OCI-LY7 (cell line): Measurements from ENCODE around the gene HDGFL3. TPM values are rescaled to one million over a fixed set of nuclear protein-coding genes. Genes with fewer than 3 reads are reported as not detected.
A peak's percentile ranks its signal among the peaks of the same experiment; 100 is the strongest.

ENCODE experiments used
- BruUV-seq: library from RNA; stranded (reverse); fragments of 400-500 nt; replicated peaks from 2 replicates; lab custom pipeline; 2021; lab: Mats Ljungman, UMichigan
- CTCF ChIA-PET: fragments of 300-600 bp; sonication (Branson Sonifier 250); formaldehyde crosslinking; loops from one replicate; lab custom pipeline; 2022; ENCODE audit warnings: antibody characterized with exemption; ENCODE audit not compliant: unreplicated experiment; lab: Charles Lee
- POLR2A ChIA-PET: fragments of 300-600 bp; sonication (Branson Sonifier 250); formaldehyde crosslinking; loops from one replicate; lab custom pipeline; 2022; ENCODE audit warnings: antibody characterized with exemption; lab: Charles Lee
- DNase-seq: peaks from one replicate; pipeline ENCODE4 v3.0.0-alpha.2; 2015; ENCODE audit warnings: low spot score
- H2AFZ ChIP-seq: fragments of 200-600 bp; sonication (generic), shearing (Covaris generic); 2 replicates; pipeline ENCODE4 v1.6.1; 2014; ENCODE audit warnings: mild to moderate bottlenecking, antibody characterized with exemption, low read length, moderate library complexity
- H3K27ac ChIP-seq: fragments of 200-600 bp; sonication (generic); 2 replicates; pipeline ENCODE4 v1.5.1; 2014; ENCODE audit warnings: mixed run types, low read depth, mild to moderate bottlenecking, moderate library complexity, low read length, inconsistent platforms; ENCODE audit not compliant: poor library complexity, severe bottlenecking
- H3K36me3 ChIP-seq: fragments of 200-600 bp; sonication (generic); 2 replicates; pipeline ENCODE4 v1.6.1; 2014; ENCODE audit warnings: mild to moderate bottlenecking, antibody characterized with exemption, low read length, moderate library complexity, mixed read lengths; ENCODE audit not compliant: insufficient read depth
- H3K4me1 ChIP-seq: fragments of 200-600 bp; sonication (generic); 2 replicates; pipeline ENCODE4 v1.5.1; 2014; ENCODE audit warnings: mild to moderate bottlenecking, low read length; ENCODE audit not compliant: insufficient read depth, poor library complexity, severe bottlenecking
- H3K4me2 ChIP-seq: fragments of 200-600 bp; sonication (generic); 2 replicates; pipeline ENCODE4 v1.6.1; 2014; ENCODE audit warnings: mild to moderate bottlenecking, low read length
- H3K4me3 ChIP-seq: fragments of 200-600 bp; sonication (generic); 2 replicates; pipeline ENCODE4 v1.5.1; 2014; ENCODE audit warnings: mild to moderate bottlenecking, low read depth, low read length; ENCODE audit not compliant: poor library complexity, severe bottlenecking
- H3K79me2 ChIP-seq: fragments of 200-600 bp; sonication (generic); 2 replicates; pipeline ENCODE4 v1.6.1; 2016; ENCODE audit warnings: low read depth, mild to moderate bottlenecking, low read length, moderate library complexity, mixed read lengths; ENCODE audit not compliant: insufficient read depth
- H3K9me2 ChIP-seq: fragments of 200-600 bp; sonication (generic); 2 replicates; pipeline ENCODE4 v1.6.1; 2016; ENCODE audit warnings: mild to moderate bottlenecking, low read length, mixed read lengths; ENCODE audit not compliant: insufficient read depth
- H3K9me3 ChIP-seq: fragments of 200-600 bp; sonication (generic); 2 replicates; pipeline ENCODE4 v1.6.1; 2014; ENCODE audit warnings: mild to moderate bottlenecking, mixed run types, low read length, mixed read lengths
- H4K20me1 ChIP-seq: fragments of 200-600 bp; sonication (generic); 2 replicates; pipeline ENCODE4 v1.6.1; 2014; ENCODE audit warnings: mild to moderate bottlenecking, antibody characterized with exemption, low read length, moderate library complexity, mixed read lengths; ENCODE audit not compliant: insufficient read depth
- EZH2phosphoT487 ChIP-seq: fragments of 200-600 bp; sonication (generic); IDR thresholded peaks from 2 replicates; pipeline ENCODE4 v1.6.1; 2018; ENCODE audit warnings: low read depth, borderline replicate concordance, mild to moderate bottlenecking, mixed run types, antibody characterized with exemption, low read length, moderate library complexity, mixed read lengths
- intact Hi-C: fragments of 100-400 bp; cut with micrococcal nuclease; formaldehyde crosslinking; loops from one replicate; pipeline ENCODE4 v1.10.0; 2022; ENCODE audit not compliant: unreplicated experiment
- total RNA-seq, 2 experiments: library from RNA; depleted of rRNA in 1 of 2; stranded (reverse); fragments of >200 nt in 1 of 2; shearing (Covaris generic) in 1 of 2; gene quantifications; 2 replicates each; pipeline ENCODE4 v1.2.3, GENCODE V29; 2014 to 2022
- TF ChIP-seq, protein P1 (sequence below): fragments of 200-600 bp; sonication (generic); conservative IDR thresholded peaks from 2 replicates; pipeline ENCODE4 v1.5.1; 2014; ENCODE audit warnings: mild to moderate bottlenecking, antibody characterized with exemption, low read length, moderate library complexity, mixed read lengths

HDGFL3 gene
- total RNA-seq, 2 experiments from 2014 or later, result 29.3 to 74.4 TPM

DNA sequence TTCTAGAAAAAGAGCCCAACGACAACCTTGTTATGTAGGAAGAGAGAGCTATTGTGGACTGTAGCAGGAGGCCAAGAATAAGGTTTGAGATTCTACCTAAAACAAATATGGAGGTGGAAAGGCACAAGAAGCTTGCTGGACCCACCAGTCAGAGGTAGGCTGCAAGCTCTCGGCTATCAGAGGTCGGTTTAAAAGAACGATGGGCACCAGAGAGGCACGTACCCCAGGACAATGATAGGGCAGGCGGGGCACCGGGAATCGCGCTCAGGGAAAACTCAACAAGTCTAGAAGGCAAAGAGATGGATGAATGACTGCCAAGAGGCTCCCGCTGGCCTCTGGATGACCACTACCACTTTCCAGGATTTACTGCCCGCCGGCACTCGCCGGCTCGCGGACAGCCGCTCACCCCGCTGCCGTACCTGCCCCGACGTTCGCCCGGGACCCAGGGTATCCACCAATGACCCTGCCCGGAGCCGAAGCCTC is 1.1 kb downstream of the HDGFL3 start:
- Histone ChIP-seq H3K9me3 (no peaks in the 10 kb centered on the region), H3K4me2 (peak overlapping the region; percentile 63), H3K9me2 (no peaks in the 10 kb centered on the region), H3K4me1 (peaks cover 32% of the 10 kb centered on the region), H3K27ac (no peak overlapping the region), H3K79me2 (peaks cover 51% of the 10 kb centered on the region), H3K36me3 (no peaks in the 10 kb centered on the region), H3K4me3 (peak overlapping the region; percentile 89), H2AFZ (peak overlapping the region; percentile 85), H4K20me1 (0 out of 2 replicates have a peak, but pooled peaks cover 6% of the 10 kb centered on the region)
- BruUV-seq, result no TSS peak
- intact Hi-C loops, result loop anchor here (1.0 to 10.0 kb wide), 7 partner anchors 98 to 1159 kb away; partner anchors contain the start of genes BTBD1 and MEX3B
- CTCF ChIA-PET, result no interaction called here
- peak; percentile 13 for DNase-seq
- TF ChIP-seq, protein P1, sequence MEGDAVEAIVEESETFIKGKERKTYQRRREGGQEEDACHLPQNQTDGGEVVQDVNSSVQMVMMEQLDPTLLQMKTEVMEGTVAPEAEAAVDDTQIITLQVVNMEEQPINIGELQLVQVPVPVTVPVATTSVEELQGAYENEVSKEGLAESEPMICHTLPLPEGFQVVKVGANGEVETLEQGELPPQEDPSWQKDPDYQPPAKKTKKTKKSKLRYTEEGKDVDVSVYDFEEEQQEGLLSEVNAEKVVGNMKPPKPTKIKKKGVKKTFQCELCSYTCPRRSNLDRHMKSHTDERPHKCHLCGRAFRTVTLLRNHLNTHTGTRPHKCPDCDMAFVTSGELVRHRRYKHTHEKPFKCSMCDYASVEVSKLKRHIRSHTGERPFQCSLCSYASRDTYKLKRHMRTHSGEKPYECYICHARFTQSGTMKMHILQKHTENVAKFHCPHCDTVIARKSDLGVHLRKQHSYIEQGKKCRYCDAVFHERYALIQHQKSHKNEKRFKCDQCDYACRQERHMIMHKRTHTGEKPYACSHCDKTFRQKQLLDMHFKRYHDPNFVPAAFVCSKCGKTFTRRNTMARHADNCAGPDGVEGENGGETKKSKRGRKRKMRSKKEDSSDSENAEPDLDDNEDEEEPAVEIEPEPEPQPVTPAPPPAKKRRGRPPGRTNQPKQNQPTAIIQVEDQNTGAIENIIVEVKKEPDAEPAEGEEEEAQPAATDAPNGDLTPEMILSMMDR, result no peak
- TF ChIP-seq EZH2phosphoT487, result no peak
- POLR2A ChIA-PET, result interaction anchor here (0.6 to 1.1 kb wide), 3 partner anchors 51 to 194 kb away, joined by 3 to 6 read pairs (median 3); partner anchors contain the start of gene C15orf40

DNA sequence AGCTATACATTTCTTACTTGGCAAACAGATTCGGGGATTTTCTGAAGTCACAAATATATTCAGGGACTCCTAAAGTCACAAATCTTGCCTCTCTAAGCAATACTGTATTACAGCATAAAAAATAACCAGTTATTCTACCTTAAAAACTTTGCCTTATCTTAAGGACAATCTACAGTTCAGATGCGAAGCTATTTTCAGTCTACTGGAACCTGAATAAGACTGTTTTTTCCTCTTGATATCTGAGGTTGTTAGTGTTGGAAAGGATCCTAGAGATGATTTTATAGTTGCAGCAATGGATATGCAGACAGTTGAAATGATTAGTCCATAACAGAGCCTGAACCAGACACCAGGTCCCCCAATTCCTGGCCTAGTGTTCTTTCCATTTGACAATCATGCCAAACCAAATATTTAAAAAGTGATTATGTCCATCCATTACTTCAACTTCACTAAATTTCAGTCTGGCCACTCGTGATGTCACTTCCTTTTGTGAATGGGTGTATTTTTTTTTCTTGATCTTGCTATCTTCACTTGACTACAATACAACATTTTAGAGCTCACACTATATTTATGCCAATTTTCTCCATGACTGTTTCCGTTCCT is 1.8 kb downstream of the HDGFL3 start:
- Histone ChIP-seq H3K36me3 (no peaks in the 10 kb centered on the region), H3K9me2 (no peaks in the 10 kb centered on the region), H3K4me3 (peak overlapping the region; percentile 89), H3K9me3 (no peaks in the 10 kb centered on the region), H3K79me2 (peaks cover 58% of the 10 kb centered on the region), H3K27ac (no peak overlapping the region), H4K20me1 (0 out of 2 replicates have a peak, but pooled peaks cover 6% of the 10 kb centered on the region), H3K4me1 (peaks cover 32% of the 10 kb centered on the region), H3K4me2 (peak overlapping the region; percentile 63), H2AFZ (no peak overlapping the region)
- no peak for TF ChIP-seq EZH2phosphoT487
- TF ChIP-seq, protein P1, result no peak
- POLR2A ChIA-PET, result interaction anchor here (1.0 to 1.6 kb wide), 4 partner anchors 8 to 194 kb away, joined by 3 to 6 read pairs (median 4); partner anchors contain the start of genes BTBD1 and C15orf40
- CTCF ChIA-PET, result interaction anchor here (0.6 kb wide), 1 partner anchor 148 kb away, joined by 3 read pairs; no protein-coding TSS in a partner anchor
- DNase-seq, result peak; percentile 8
- intact Hi-C loops, result loop anchor here (2.0 to 10.0 kb wide), 6 partner anchors 97 to 1159 kb away; partner anchors contain the start of gene MEX3B
- TSS peak; percentile 57 for BruUV-seq

DNA sequence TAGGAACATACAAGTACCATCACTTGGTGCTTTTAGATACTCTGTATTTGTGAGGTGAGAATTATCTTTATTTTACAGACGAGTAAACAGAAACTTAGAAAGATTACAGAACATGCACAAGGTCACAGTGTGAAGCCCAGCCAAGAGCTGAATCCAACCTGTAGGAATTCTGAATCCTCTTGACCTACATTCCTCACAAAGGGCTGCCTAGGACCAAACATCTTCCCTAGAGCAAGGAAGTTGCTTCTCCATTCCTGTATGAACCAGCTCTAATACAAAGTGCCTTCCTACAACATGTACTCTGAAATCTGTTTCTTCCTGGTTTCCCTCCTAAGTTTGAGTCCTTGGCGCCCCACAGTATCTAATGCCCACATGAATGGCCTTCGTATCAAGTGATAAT is 2.9 kb downstream of the HDGFL3 start:
- H3K4me3 ChIP-seq, result no peak overlapping the region
- H3K9me3 ChIP-seq, result no peaks in the 10 kb centered on the region

More for the DNA sequence above, 2.9 kb downstream of the HDGFL3 start:
- H2AFZ ChIP-seq, result no peak overlapping the region
- intact Hi-C loops, result loop anchor here (5.0 to 10.0 kb wide), 5 partner anchors 357 to 1157 kb away; partner anchors contain the start of gene MEX3B
- peaks cover 62% of the 10 kb centered on the region for H3K79me2 ChIP-seq
- H3K4me2 ChIP-seq, result peak overlapping the region; percentile 63
- no peaks in the 10 kb centered on the region for H3K36me3 ChIP-seq
- H4K20me1 ChIP-seq, result 0 out of 2 replicates have a peak, but pooled peaks cover 6% of the 10 kb centered on the region
- no peaks in the 10 kb centered on the region for H3K9me2 ChIP-seq
- H3K4me1 ChIP-seq, result peaks cover 32% of the 10 kb centered on the region
- BruUV-seq, result no TSS peak
- H3K27ac ChIP-seq, result no peak overlapping the region
- no peak for TF ChIP-seq EZH2phosphoT487
- TF ChIP-seq, protein P1, result no peak
- ChIA-PET POLR2A (interaction anchor here (0.6 to 1.6 kb wide), 3 partner anchors 10 to 939 kb away, joined by 3 to 5 read pairs (median 3); partner anchors contain the start of gene BTBD1), CTCF (no interaction called here)
- no peak for DNase-seq
